MCF 10A (cell line): Measurements from ENCODE around the gene THAP2. TPM values are rescaled to one million over a fixed set of nuclear protein-coding genes. Genes with fewer than 3 reads are reported as not detected.

Source experiments
- BruUV-seq: library from RNA; stranded (reverse); fragments of 400-500 nt; replicated peaks from 2 replicates; lab custom pipeline; 2021; lab: Mats Ljungman, UMichigan
- CTCF ChIA-PET: fragments of 300-600 bp; sonication (Branson Sonifier 250); formaldehyde crosslinking; extraction: SDS; loops from one replicate; lab custom pipeline; 2021; ENCODE audit warnings: antibody characterized with exemption, inconsistent platforms; lab: Yijun Ruan, JAX
- POLR2A ChIA-PET: fragments of 300-600, 350-650 bp; sonication (Branson Sonifier 250); formaldehyde crosslinking; extraction: SDS; loops from one replicate; lab custom pipeline; 2020; ENCODE audit warnings: antibody characterized with exemption, inconsistent platforms; lab: Yijun Ruan, JAX
- DNase-seq: peaks from one replicate; pipeline ENCODE4 v3.0.0-alpha.2; 2018; ENCODE audit not compliant: unreplicated experiment
- H3K27ac Mint-ChIP-seq: one replicate; pipeline ENCODE4 v1.8.0; 2022; ENCODE audit warnings: mild to moderate bottlenecking, low read depth, mixed read lengths; ENCODE audit not compliant: unreplicated experiment
- H3K27me3 Mint-ChIP-seq: one replicate; pipeline ENCODE4 v1.8.0; 2022; ENCODE audit warnings: mixed read lengths; ENCODE audit not compliant: insufficient read depth, unreplicated experiment
- H3K36me3 Mint-ChIP-seq: one replicate; pipeline ENCODE4 v1.8.0; 2022; ENCODE audit warnings: mild to moderate bottlenecking, moderate library complexity, mixed read lengths; ENCODE audit not compliant: insufficient read depth, unreplicated experiment
- H3K4me1 Mint-ChIP-seq: one replicate; pipeline ENCODE4 v1.8.0; 2022; ENCODE audit warnings: mixed read lengths; ENCODE audit not compliant: insufficient read depth, unreplicated experiment
- H3K4me3 Mint-ChIP-seq: one replicate; pipeline ENCODE4 v1.8.0; 2022; ENCODE audit warnings: mild to moderate bottlenecking, moderate library complexity, mixed read lengths; ENCODE audit not compliant: unreplicated experiment
- H3K9me3 Mint-ChIP-seq: one replicate; pipeline ENCODE4 v1.8.0; 2022; ENCODE audit warnings: mixed read lengths; ENCODE audit not compliant: unreplicated experiment
- intact Hi-C: fragments of 100-400 bp; cut with micrococcal nuclease; formaldehyde crosslinking; loops from 2 replicates; pipeline ENCODE4 v1.14.1; 2022
- total RNA-seq: library from RNA; stranded (reverse); gene quantifications from 2 replicates; pipeline ENCODE4 v1.2.3, GENCODE V29; 2022
- TF ChIP-seq, protein P1 (sequence below): fragments of 200-600 bp; IDR thresholded peaks from one replicate; pipeline ENCODE4 v1.8.0; 2022; ENCODE audit warnings: antibody characterized with exemption, mild to moderate bottlenecking; ENCODE audit not compliant: unreplicated experiment

Gene THAP2
- total RNA-seq, 1 experiment from 2014 or later: 13.0 TPM

DNA sequence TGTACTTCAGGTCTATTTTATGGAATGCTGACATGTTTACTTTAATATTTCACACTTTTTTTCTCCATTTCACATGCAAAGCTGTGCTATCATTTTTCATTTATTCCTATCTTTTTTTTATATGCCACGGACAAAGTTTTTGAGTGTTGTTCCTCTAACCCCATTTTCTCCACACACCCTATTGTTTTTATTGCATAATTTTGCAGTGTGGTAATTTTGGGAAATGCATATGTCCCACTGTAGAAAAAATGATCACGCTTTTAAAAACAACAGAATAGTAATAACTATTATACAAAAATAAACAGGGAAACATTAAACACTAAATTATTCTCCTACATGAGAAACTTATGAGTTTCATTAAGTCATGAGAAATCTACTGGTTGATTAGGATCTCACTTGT is 14.7 kb upstream of the THAP2 start:
- CTCF ChIA-PET: interaction anchor here (0.6 to 2.0 kb wide), 2 partner anchors 10 to 13 kb away, joined by 3 to 11 read pairs; no protein-coding TSS in a partner anchor
- H3K27ac Mint-ChIP-seq: no peak overlapping the region
- TF ChIP-seq, protein P1, sequence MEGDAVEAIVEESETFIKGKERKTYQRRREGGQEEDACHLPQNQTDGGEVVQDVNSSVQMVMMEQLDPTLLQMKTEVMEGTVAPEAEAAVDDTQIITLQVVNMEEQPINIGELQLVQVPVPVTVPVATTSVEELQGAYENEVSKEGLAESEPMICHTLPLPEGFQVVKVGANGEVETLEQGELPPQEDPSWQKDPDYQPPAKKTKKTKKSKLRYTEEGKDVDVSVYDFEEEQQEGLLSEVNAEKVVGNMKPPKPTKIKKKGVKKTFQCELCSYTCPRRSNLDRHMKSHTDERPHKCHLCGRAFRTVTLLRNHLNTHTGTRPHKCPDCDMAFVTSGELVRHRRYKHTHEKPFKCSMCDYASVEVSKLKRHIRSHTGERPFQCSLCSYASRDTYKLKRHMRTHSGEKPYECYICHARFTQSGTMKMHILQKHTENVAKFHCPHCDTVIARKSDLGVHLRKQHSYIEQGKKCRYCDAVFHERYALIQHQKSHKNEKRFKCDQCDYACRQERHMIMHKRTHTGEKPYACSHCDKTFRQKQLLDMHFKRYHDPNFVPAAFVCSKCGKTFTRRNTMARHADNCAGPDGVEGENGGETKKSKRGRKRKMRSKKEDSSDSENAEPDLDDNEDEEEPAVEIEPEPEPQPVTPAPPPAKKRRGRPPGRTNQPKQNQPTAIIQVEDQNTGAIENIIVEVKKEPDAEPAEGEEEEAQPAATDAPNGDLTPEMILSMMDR: no peak
- POLR2A ChIA-PET: interaction anchor here (0.7 to 1.9 kb wide), 2 partner anchors 13 to 15 kb away, joined by 3 to 7 read pairs; partner anchors contain the start of genes THAP2 and ZFC3H1
- no peaks in the 10 kb centered on the region for H3K4me1 Mint-ChIP-seq
- H3K4me3 Mint-ChIP-seq: no peak overlapping the region
- intact Hi-C loops: no loop called here
- no TSS peak for BruUV-seq
- H3K9me3 Mint-ChIP-seq: no peaks in the 10 kb centered on the region
- peaks cover 43% of the 10 kb centered on the region for H3K36me3 Mint-ChIP-seq
- no peaks in the 10 kb centered on the region for H3K27me3 Mint-ChIP-seq
- DNase-seq: no peak

DNA sequence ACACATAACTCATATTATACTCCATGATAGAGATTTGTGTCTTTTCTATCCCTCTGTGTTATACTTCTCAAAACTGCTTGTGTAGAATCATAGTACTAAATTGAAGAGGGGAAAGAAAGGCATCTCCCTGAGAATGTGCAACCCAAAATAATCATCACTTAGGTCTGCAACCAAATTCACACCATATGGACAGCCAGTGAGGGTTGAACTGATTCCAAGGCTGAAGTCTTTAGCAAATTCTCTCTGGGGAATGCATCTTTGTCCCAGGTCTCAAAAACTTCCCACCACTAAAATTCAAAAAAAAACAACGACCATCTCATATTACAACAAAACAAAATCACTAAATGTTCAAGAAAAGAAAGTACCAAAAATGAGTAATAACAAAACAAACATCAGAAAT is 11.4 kb upstream of the THAP2 start:
- TF ChIP-seq, protein P1: no peak
- Mint-ChIP-seq H3K36me3 (peaks cover 30% of the 10 kb centered on the region), H3K27me3 (no peaks in the 10 kb centered on the region), H3K4me1 (peaks cover 12% of the 10 kb centered on the region), H3K4me3 (no peak overlapping the region), H3K27ac (no peak overlapping the region), H3K9me3 (no peaks in the 10 kb centered on the region)
- CTCF ChIA-PET: interaction anchor here (0.8 to 1.2 kb wide), 2 partner anchors 72 to 95 kb away, joined by 3 to 5 read pairs; no protein-coding TSS in a partner anchor
- no peak for DNase-seq
- intact Hi-C loops: no loop called here
- POLR2A ChIA-PET: interaction anchor here (1.3 kb wide), 1 partner anchor 33 kb away, joined by 3 read pairs; the partner anchor contains the start of gene TMEM19
- TSS peak; percentile 5 for BruUV-seq

- peaks cover 35% of the 10 kb centered on the region for H3K36me3 Mint-ChIP-seq
- BruUV-seq: no TSS peak
- no peak for DNase-seq
- H3K27ac Mint-ChIP-seq: no peak overlapping the region
- H3K4me1 Mint-ChIP-seq: peaks cover 12% of the 10 kb centered on the region
- ChIA-PET CTCF (interaction anchor here (0.8 to 1.2 kb wide), 3 partner anchors 13 to 94 kb away, joined by 3 to 5 read pairs (median 3); no protein-coding TSS in a partner anchor), POLR2A (interaction anchor here (1.3 to 3.3 kb wide), 2 partner anchors 11 to 33 kb away, joined by 3 to 19 read pairs; partner anchors contain the start of genes THAP2, TMEM19 and ZFC3H1)
- H3K4me3 Mint-ChIP-seq: no peak overlapping the region
- no peaks in the 10 kb centered on the region for H3K27me3 Mint-ChIP-seq
- intact Hi-C loops: no loop called here
- TF ChIP-seq, protein P1: no peak
- H3K9me3 Mint-ChIP-seq: no peaks in the 10 kb centered on the region
These were observed 11.0 kb upstream of the THAP2 start for GRCh38 chr12:71653137-71653536.

DNA sequence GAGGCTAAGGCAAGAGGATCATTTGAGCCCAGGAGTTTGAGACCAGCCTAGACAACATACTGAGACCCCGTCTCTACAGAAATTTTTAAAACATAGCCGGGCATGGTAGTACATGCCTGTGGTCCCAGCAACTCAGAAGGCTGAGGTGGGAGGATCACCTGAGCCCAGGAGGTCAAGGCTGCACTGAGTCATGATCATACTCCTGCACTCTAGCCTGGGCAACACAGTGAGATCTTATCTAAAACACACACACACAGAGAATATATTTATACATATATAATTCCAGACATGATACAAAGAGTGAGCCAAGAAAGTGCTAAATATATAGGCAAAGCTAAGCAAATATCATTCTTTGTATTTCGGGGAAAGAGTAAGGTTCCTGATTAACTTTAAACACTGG is 9.9 kb upstream of the THAP2 start:
- no peak overlapping the region for H3K4me3 Mint-ChIP-seq
- H3K4me1 Mint-ChIP-seq: peaks cover 18% of the 10 kb centered on the region
- TF ChIP-seq, protein P1: no peak
- no peaks in the 10 kb centered on the region for H3K9me3 Mint-ChIP-seq
- H3K27ac Mint-ChIP-seq: no peak overlapping the region
- POLR2A ChIA-PET: interaction anchor here (0.6 to 3.3 kb wide), 4 partner anchors 10 to 127 kb away, joined by 3 to 19 read pairs (median 4); partner anchors contain the start of genes THAP2 and ZFC3H1
- no peaks in the 10 kb centered on the region for H3K27me3 Mint-ChIP-seq
- no TSS peak for BruUV-seq
- H3K36me3 Mint-ChIP-seq: peaks cover 38% of the 10 kb centered on the region
- intact Hi-C loops: no loop called here
- DNase-seq: no peak
- CTCF ChIA-PET: interaction anchor here (1.0 to 1.2 kb wide), 2 partner anchors 14 to 93 kb away, joined by 3 to 4 read pairs; no protein-coding TSS in a partner anchor
